NCI-H1930 (cell line): ENCODE data around the gene CCND2.
"Not testable (repeated sequence)": the region's sequence is repeated elsewhere in the genome, so short reads cannot be mapped to it uniquely, and the experiment has no call there.

Experiments used
- DNase-seq, 2 experiments: peaks; one replicate each; lab custom pipeline; 2025; lab: John Stamatoyannopoulos, UW

CCND2 gene

GRCh38 chr12:4273652-4274395, at the start of gene CCND2:
Gene CCND2 (plus strand): TSS chr12:4273762. CDS start chr12:4274041, 279 bp downstream.
- DNase-seq = peak in 1 of 2 experiments; percentile 19

DNA sequence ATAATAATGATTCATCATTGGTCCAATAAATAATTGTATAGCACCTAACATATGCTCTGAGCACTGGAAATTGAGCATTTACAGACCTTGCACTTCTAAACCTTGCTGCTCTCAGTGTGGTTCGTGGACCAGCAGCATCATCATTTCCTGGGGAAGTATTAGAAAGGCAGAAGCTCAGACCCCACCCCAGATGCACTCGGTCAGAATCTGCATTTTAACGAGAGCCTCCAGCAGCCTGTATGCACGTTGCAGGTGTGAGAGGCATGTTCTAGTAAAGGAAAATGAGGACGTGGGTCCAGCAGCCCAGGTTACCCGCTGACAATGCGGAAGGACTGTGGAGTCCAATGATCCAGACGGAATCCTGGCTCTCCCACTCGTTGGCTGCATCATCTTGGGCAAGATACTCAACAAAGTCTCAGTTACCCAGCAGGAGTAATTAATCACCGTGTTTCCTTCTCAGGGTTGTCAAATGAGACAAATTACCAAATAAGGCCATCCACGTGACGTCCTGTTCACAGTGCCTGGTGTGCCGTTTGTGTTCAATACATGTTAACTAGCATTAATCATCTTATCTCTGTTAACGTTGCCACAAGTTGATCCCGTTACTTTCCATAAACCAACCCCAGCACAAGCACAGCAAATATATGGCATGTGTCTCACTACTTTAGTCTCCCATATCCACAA, 49.2 kb upstream of the CCND2 start:
- DNase-seq = no peak

DNA sequence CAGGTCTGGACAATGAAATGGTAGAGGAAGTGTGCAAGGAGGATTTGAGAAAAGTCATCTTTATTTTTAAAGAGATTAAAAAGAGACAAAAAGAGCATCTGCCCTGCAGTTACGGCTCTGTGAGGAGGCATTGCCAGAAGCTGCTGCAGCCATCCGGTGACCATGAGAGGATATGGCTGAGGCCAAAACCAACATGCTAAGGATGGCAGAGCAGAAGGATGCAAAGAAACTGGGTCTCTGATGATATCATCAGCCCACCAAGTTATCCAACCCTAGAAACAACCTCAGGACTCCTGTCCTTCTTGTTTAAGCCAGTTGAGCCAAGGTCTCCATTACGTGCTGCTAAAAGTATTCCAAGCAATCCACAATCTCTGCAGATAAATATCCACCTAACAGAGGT, 48.0 kb upstream of the CCND2 start:
- no peak for DNase-seq

DNA sequence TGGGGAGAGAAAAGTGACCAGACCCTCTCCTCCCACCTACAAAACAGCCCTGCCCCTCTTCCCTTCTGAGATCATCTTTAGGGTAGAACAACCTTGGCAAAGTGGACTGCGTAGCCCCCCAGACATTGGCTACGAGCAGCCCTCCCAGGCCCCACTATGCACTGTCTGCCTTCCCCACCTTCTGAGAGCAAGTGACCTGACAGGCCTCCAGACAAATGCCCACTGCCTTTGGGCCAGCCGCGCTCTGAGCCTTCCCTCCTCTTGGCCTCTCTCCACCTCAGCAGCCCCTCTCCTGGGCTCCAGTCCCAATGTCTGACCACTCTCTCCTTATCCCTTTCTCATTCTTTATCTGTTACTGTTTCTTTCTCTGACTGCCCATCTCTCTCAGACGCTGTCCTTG, 46.5 kb upstream of the CCND2 start:
- no peak for DNase-seq

GRCh38 chr12:4228122-4228580, 45.4 kb upstream of the CCND2 start:
- DNase-seq = peak; percentile 37 to 58

GRCh38 chr12:4230526-4230925, 43.0 kb upstream of the CCND2 start:
- DNase-seq = no peak

DNA sequence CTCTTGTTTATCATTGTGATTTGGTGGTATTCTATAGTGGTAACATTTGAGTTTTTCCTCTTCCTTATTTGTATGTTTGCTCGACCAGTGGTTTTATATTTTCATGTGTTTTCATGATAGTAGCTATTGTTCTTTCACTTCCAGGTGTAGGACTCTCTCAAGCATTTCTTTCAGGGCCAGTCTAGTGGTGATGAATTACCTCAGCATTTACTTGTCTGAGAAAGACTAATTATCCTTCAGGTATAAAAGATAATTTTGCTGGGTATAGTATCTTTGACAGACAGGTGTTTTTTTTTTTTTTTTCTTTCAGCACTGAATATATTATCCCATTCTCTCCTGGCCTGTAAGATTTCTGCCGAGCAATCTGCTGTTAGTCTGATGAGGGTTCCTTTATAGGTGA, 35.0 kb upstream of the CCND2 start:
- no peak for DNase-seq

DNA sequence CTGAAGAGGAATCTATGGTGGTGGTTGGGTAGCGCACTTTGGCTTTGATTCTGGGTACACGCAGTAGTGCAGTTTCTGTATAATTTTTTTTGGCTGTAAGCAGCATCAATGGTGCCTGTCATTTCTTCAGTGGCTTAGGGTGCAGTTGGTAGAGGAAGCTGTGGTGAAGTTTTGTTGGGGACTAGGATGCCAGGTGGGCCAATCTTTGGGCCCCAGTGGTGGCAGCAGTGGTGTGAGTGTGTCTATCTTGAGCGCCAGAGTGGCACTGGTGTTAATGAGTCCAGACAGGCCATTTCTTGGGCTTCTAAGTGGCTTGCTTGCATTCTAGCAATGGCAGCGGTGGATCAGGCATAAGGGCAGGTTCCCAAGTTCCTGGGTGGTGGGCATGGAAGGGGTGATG, 33.8 kb upstream of the CCND2 start:
- no peak for DNase-seq

- no peak for DNase-seq
Measured at GRCh38 chr12:4240161-4240783, 33.3 kb upstream of the CCND2 start.

- DNase-seq = no peak
Measured at GRCh38 chr12:4240981-4241380, 32.6 kb upstream of the CCND2 start.

DNA sequence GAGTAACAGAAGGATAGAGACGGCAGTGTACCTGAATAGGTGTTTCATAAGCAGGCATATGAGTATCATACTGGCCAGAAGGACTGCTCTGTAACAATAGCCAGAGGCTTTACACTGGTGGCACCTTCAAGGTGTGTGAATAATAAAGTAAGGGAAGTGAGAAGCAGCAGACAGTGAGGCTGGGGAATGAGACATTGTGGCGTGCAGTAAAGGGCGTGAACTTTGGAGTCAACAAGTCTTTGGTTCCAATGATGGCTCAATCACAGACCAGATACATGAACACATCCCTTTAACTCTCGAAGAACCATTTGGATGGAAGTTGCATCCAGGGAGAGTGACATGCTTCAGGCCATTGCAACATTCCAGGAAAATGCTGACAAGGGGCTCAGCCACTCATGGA, 32.0 kb upstream of the CCND2 start:
- DNase-seq = no peak

- no peak for DNase-seq
Measured at GRCh38 chr12:4242595-4242994, 31.0 kb upstream of the CCND2 start.

DNA sequence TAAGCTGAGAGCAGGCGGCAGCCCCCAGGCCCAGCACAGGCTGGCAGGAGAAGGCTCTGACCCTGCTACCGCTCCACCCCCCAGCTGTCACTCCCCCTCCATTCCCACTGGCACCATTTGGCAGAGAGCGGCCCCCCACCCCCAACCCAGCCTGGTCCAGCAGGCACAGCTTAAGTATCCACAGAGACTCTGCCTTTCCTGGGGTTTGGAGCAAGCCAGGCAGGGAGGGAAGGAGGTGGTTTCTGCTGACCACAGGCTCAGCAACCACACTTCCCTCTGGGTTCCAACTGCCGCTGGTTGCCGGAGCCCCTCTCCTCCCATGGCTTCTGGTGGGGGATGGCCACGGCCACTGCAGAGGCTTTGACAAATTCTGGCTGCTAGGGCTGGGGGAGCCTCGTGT, 30.5 kb upstream of the CCND2 start:
- no peak for DNase-seq

- not testable (repeated sequence) for DNase-seq
Measured at GRCh38 chr12:4243491-4244100, 30.0 kb upstream of the CCND2 start.

GRCh38 chr12:4244868-4245267, 28.7 kb upstream of the CCND2 start:
- DNase-seq = no peak

DNA sequence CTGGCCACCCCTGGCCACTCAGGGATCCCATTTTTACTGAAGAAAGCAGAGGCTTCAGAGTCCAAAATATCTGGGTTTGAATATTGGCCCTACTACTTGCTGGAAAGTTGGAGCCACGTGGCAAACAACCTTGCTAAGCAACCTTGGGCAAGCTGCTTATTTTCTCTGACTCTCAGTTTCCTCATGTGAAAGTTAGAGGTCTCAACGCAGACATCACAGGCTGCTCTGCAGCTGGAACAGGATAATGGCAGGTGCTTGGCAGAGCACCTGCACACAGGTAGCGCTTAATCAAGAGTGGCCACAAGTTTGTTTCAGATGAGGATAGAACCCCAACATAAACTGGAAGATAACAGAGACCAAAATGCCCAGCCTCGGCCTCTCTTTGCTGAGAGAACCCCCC, 28.1 kb upstream of the CCND2 start:
- DNase-seq = no peak

DNA sequence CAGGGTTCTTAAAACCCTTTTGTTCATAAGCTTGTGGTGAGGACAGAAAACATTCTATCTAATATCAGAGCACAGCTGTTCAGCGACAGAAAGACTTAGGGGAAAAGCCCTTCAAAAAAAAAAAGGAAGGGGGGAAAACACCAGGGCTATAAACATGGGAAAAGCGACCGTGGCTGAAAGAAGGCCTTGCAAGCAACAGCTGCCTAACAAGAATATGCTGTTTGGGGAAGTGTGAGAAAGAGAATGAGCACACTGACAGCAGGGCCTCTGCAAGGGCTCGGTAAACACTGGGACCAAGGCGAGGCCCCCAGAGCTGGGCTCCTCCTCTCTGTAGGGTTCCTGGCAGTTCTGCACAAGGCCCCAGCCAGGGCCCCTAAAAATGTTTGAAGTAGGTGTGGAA, 27.4 kb upstream of the CCND2 start:
- no peak for DNase-seq

- no peak for DNase-seq
Measured at GRCh38 chr12:4250691-4251090, 22.9 kb upstream of the CCND2 start.

GRCh38 chr12:4251216-4251891, 22.2 kb upstream of the CCND2 start:
- no peak for DNase-seq

GRCh38 chr12:4251967-4252366, 21.6 kb upstream of the CCND2 start:
- no peak for DNase-seq

- DNase-seq = no peak
Measured at GRCh38 chr12:4252601-4253000, 21.0 kb upstream of the CCND2 start.
